Measurements from ENCODE around the gene ATP6V0E2. TPM values are rescaled to one million over a fixed set of nuclear protein-coding genes. Genes with fewer than 3 reads are reported as not detected.

The ATP6V0E2 gene
- total and polyA plus RNA-seq, 2 donors from 2014 or later: 19.8 to 138 TPM

DNA sequence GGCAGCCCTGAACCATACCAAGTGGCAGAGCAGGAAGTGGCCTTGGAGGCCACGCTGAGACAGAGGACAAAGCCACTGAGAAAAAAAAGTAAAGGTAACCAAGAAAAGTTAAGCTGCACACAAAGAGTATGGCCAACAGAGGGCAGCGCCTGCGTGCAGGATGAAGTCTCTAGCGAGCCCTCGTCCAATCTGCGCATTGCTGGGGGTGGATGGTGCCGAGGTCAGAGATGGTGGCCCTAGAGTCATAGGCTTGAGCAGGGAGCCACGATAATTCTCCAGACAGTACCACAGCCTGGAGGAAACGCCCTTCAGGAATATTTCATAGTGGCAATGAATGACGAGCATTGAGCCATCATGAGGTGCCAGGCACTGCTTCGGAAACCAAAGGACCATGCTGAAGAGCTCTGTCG is 9.7 kb downstream of the ATP6V0E2 start:
- H3K4me3 ChIP-seq (ENCODE audit: low read length in 3 of 3): no peak overlapping the region
- H3K4me1 ChIP-seq (ENCODE audit: control insufficient read depth in 2 of 3, insufficient read depth in 2 of 3, low read depth in 1 of 3, low read length in 3 of 3): peaks cover 0 to 11% (median 0%) of the 10 kb centered on the region in 3 donors
- no peak overlapping the region for H3K9ac ChIP-seq (ENCODE audit: low read length in 3 of 3)
- TF ChIP-seq, protein P1, sequence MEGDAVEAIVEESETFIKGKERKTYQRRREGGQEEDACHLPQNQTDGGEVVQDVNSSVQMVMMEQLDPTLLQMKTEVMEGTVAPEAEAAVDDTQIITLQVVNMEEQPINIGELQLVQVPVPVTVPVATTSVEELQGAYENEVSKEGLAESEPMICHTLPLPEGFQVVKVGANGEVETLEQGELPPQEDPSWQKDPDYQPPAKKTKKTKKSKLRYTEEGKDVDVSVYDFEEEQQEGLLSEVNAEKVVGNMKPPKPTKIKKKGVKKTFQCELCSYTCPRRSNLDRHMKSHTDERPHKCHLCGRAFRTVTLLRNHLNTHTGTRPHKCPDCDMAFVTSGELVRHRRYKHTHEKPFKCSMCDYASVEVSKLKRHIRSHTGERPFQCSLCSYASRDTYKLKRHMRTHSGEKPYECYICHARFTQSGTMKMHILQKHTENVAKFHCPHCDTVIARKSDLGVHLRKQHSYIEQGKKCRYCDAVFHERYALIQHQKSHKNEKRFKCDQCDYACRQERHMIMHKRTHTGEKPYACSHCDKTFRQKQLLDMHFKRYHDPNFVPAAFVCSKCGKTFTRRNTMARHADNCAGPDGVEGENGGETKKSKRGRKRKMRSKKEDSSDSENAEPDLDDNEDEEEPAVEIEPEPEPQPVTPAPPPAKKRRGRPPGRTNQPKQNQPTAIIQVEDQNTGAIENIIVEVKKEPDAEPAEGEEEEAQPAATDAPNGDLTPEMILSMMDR (IDR thresholded peaks at IDR 0.05; ENCODE audit: borderline replicate concordance, extremely low read depth, insufficient read depth): peak; percentile 65
- DNase-seq (peak; percentile 68 to 86 (median 77)), FAIRE-seq (no peak)
- no peaks in the 10 kb centered on the region for H3K9me3 ChIP-seq (ENCODE audit: control insufficient read depth in 2 of 3, insufficient read depth in 1 of 3, low read length in 3 of 3)
- H3K27me3 ChIP-seq (ENCODE audit: control insufficient read depth, insufficient read depth, low read length): no peaks in the 10 kb centered on the region
- intact Hi-C loops (cut with DNase I): no loop called here
- no peak overlapping the region for H3K27ac ChIP-seq (ENCODE audit: low read depth in 2 of 2, low read length in 2 of 2)
- H3K36me3 ChIP-seq (ENCODE audit: control insufficient read depth in 2 of 3, insufficient read depth in 3 of 3, low read length in 3 of 3): no peaks in the 10 kb centered on the region

DNA sequence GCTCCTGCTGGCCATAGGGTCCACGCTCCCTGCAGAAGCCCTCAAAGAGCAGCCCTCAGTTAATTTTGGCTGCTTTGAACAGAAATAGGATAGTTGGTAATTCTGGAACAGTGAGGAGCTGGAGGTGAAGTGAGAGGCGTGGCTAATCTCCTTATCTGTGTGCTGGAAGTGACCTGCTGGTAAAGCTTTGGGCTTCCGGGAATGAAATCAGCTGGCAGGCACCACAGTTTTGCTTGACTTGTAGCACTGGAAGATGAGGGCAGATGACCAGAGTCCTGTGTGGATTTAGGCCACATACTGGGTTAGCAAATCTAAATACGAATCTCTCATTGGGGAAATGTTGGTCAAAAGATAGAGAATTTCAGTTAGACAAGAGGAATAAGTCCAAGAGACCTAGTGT is 10.2 kb downstream of the ATP6V0E2 start:
- H3K27me3 ChIP-seq (ENCODE audit: control insufficient read depth, insufficient read depth, low read length): no peaks in the 10 kb centered on the region
- no peak for DNase-seq
- FAIRE-seq: no peak
- TF ChIP-seq, protein P1 (IDR thresholded peaks at IDR 0.05; ENCODE audit: borderline replicate concordance, extremely low read depth, insufficient read depth): no peak
- H3K27ac ChIP-seq (ENCODE audit: low read depth in 2 of 2, low read length in 2 of 2): no peak overlapping the region
- H3K4me3 ChIP-seq (ENCODE audit: low read length in 3 of 3): no peak overlapping the region
- no peak overlapping the region for H3K9ac ChIP-seq (ENCODE audit: low read length in 3 of 3)
- no peaks in the 10 kb centered on the region for H3K9me3 ChIP-seq (ENCODE audit: control insufficient read depth in 2 of 3, insufficient read depth in 1 of 3, low read length in 3 of 3)
- no peaks in the 10 kb centered on the region for H3K36me3 ChIP-seq (ENCODE audit: control insufficient read depth in 2 of 3, insufficient read depth in 3 of 3, low read length in 3 of 3)
- intact Hi-C loops (cut with DNase I): no loop called here
- peaks cover 0 to 11% (median 0%) of the 10 kb centered on the region in 3 donors for H3K4me1 ChIP-seq (ENCODE audit: control insufficient read depth in 2 of 3, insufficient read depth in 2 of 3, low read depth in 1 of 3, low read length in 3 of 3)

DNA sequence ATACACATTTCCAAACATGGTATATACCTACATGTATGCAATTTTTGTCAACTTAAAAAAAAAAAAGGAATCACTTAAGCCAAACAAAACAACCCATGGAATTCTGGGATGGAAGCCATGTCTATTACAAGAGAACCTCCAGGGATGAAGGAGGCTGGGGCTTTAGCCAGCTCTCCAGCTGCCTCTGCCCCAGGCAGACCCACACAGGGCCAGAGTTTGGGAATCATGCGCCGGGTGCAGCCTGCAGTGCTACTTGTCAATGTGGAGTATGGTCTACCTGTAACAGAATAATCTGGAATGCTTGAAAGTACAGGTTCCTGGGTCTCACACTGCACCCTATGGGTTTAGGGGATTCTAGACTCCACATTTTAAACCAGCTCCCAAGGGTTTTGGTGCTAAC is 10.8 kb downstream of the ATP6V0E2 start:
- H3K4me3 ChIP-seq (ENCODE audit: low read length in 3 of 3): no peak overlapping the region
- no peaks in the 10 kb centered on the region for H3K36me3 ChIP-seq (ENCODE audit: control insufficient read depth in 2 of 3, insufficient read depth in 3 of 3, low read length in 3 of 3)
- no peaks in the 10 kb centered on the region for H3K9me3 ChIP-seq (ENCODE audit: control insufficient read depth in 2 of 3, insufficient read depth in 1 of 3, low read length in 3 of 3)
- TF ChIP-seq, protein P1 (IDR thresholded peaks at IDR 0.05; ENCODE audit: borderline replicate concordance, extremely low read depth, insufficient read depth): no peak
- H3K9ac ChIP-seq (ENCODE audit: low read length in 3 of 3): no peak overlapping the region
- H3K4me1 ChIP-seq (ENCODE audit: control insufficient read depth in 2 of 3, insufficient read depth in 2 of 3, low read depth in 1 of 3, low read length in 3 of 3): peaks cover 0 to 11% (median 0%) of the 10 kb centered on the region in 3 donors
- DNase-seq (peak in 1 of 5 donors; percentile 83), FAIRE-seq (no peak)
- H3K27me3 ChIP-seq (ENCODE audit: control insufficient read depth, insufficient read depth, low read length): no peaks in the 10 kb centered on the region
- intact Hi-C loops (cut with DNase I): no loop called here
- no peak overlapping the region for H3K27ac ChIP-seq (ENCODE audit: low read depth in 2 of 2, low read length in 2 of 2)

Data from kidney (tissue), 14 donors.